Mucosa of descending colon (tissue), 3 donors: Measurements from ENCODE around the gene PRR15L. TPM values are rescaled to one million over a fixed set of nuclear protein-coding genes. Genes with fewer than 3 reads are reported as not detected.
"Not testable (repeated sequence)": the region's sequence is repeated elsewhere in the genome, so short reads cannot be mapped to it uniquely, and the experiment has no call there.

Experiments used
- ATAC-seq: fragments of 200-7000 bp; cut with Tn5 transposase; one replicate; pipeline ENCODE4 v1.9.1; 2020; ENCODE audit warnings: mild to moderate bottlenecking, moderate library complexity
- DNase-seq, 3 donors: peaks; one replicate each; pipeline ENCODE4 v3.0.0-alpha.2; 2020
- H3K36me3 ChIP-seq: fragments of 200-600 bp; one replicate; pipeline ENCODE4 v1.8.0; 2021; ENCODE audit warnings: low read depth, mild to moderate bottlenecking
- H3K4me1 ChIP-seq: fragments of 200-600 bp; one replicate; pipeline ENCODE4 v1.8.0; 2021; ENCODE audit warnings: low read depth, mild to moderate bottlenecking
- H3K4me3 ChIP-seq: fragments of 200-600 bp; one replicate; pipeline ENCODE4 v1.8.0; 2021; ENCODE audit warnings: mild to moderate bottlenecking
- H3K9me3 ChIP-seq: fragments of 200-600 bp; one replicate; pipeline ENCODE4 v1.8.0; 2021; ENCODE audit warnings: mild to moderate bottlenecking
- intact Hi-C, 2 donors: fragments of 100-400 bp; cut with DNase I in 1 of 2; cut with micrococcal nuclease in 1 of 2; formaldehyde crosslinking; loops; one replicate each; pipeline versions ENCODE4 v1.11.0 to v1.11.1; 2022; cut with DNase I, micrococcal nuclease
- total RNA-seq, 3 donors: library from RNA; stranded (reverse); fragmentation: NEBNext Ultra II Directional in 2 of 3; extraction: Animal tissue kit (Norgen Biotek cat#: 25700) in 2 of 3; gene quantifications; one replicate each; pipeline versions ENCODE4 v1.2.1 to v1.2.4, GENCODE V29; 2021 to 2023
- TF ChIP-seq, protein P1 (sequence below): fragments of 200-600 bp; IDR thresholded peaks from one replicate; pipeline ENCODE4 v1.8.0; 2022; ENCODE audit warnings: antibody characterized with exemption, mild to moderate bottlenecking
- donor health status: DM: no; HTN: no; CAD: no; lungs with moderate emphysema.
- donor health status: DM: no; HTN: no; CAD: no.
- donor health status: DM: no; HTN: yes; CAD: no.

The PRR15L gene
- total RNA-seq, 3 donors from 2014 or later = 101 to 347 (median 243) TPM

DNA sequence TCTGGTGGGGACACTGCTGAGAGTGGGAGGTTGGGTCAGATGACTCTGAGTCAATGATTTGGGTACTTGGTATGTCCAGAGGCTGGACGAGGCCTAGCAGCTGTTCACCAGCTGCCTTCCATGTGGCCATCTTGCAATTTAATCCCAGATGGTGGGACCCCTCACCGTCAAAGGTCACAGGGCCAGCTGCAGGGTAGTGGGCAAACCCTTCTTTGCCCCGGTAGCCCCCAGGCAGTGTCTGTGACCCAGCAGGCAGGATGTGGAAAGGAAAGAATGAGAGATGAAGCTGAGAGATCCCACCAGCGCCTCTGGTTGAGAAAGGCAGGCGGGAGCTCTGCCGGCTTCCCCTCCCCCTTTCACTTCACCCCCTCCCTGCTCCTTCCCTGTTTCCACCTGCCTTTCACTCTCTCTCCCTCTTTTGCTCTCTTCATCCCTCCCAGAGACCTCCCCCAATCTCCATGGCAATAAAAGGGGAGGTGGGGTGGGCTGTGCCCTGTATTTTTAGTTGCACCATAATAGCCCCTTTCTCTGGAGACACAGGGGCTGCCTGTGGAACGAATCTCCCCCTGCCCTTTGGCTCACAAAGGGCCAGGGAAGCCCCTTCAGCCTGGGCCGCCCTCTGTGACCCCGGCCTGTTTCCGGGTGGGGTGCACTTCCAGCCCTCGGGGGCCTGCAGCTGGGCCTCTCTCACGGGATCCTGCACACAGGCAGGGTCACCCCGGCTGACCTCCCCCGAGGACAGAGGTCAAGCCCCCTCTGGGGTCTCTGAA, 33.5 kb upstream of the PRR15L start:
- no peak overlapping the region for H3K4me3 ChIP-seq
- intact Hi-C loops = no loop called here
- no peaks in the 10 kb centered on the region for H3K9me3 ChIP-seq
- DNase-seq (no peak), ATAC-seq (no peak)
- H3K36me3 ChIP-seq = no peaks in the 10 kb centered on the region
- TF ChIP-seq, protein P1, sequence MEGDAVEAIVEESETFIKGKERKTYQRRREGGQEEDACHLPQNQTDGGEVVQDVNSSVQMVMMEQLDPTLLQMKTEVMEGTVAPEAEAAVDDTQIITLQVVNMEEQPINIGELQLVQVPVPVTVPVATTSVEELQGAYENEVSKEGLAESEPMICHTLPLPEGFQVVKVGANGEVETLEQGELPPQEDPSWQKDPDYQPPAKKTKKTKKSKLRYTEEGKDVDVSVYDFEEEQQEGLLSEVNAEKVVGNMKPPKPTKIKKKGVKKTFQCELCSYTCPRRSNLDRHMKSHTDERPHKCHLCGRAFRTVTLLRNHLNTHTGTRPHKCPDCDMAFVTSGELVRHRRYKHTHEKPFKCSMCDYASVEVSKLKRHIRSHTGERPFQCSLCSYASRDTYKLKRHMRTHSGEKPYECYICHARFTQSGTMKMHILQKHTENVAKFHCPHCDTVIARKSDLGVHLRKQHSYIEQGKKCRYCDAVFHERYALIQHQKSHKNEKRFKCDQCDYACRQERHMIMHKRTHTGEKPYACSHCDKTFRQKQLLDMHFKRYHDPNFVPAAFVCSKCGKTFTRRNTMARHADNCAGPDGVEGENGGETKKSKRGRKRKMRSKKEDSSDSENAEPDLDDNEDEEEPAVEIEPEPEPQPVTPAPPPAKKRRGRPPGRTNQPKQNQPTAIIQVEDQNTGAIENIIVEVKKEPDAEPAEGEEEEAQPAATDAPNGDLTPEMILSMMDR = no peak
- H3K4me1 ChIP-seq = no peaks in the 10 kb centered on the region

DNA sequence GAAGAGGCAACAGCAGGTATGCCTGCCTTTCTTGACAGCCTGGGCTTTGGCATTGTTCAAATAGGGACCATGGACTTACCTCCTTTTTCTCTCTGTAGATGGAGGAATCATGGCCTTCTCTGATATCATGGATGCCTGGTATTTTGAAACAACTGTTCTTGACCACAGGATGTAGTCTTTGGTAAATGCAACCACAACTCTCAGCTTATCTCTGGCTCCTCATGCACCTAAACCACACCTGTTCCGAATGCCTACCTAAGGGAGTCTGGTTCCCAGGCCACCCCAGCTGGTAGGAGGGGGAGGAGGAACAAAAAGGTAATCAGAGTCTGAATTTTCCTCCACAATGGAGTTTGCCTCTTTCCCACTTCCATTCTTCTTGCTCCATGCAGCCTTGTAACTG, 32.0 kb upstream of the PRR15L start:
- Histone ChIP-seq H3K4me3 (no peak overlapping the region), H3K36me3 (no peaks in the 10 kb centered on the region), H3K4me1 (no peaks in the 10 kb centered on the region), H3K9me3 (no peaks in the 10 kb centered on the region)
- ATAC-seq (no peak), DNase-seq (no peak)
- TF ChIP-seq, protein P1 = no peak
- intact Hi-C loops = no loop called here

DNA sequence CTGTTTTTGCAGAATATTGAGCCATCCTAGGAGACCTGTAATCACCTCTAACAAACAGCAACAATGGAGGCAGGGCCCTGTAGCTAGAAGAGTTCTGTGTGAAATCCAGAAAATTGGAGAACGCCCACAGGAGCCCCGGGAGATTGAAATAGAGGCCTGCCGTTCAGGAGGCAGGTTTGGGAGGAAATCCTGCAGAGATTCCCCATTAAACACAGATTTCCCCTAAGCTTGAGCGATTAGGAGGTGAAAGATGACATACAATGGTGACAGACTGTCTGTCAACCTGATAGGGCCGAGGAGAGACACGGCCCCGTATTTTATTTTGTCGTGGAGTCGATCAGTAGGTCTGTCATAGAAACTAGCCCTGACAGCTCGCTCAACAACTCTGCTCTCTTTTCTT, 31.5 kb upstream of the PRR15L start:
- Histone ChIP-seq H3K4me1 (no peaks in the 10 kb centered on the region), H3K36me3 (no peaks in the 10 kb centered on the region), H3K4me3 (no peak overlapping the region), H3K9me3 (no peaks in the 10 kb centered on the region)
- intact Hi-C loops = no loop called here
- ATAC-seq (no peak), DNase-seq (no peak)
- TF ChIP-seq, protein P1 = no peak

- ATAC-seq, H3K4me1 ChIP-seq, H3K36me3 ChIP-seq, H3K9me3 ChIP-seq, DNase-seq, H3K4me3 ChIP-seq, intact Hi-C loops: not testable (repeated sequence)
These were observed 30.8 kb upstream of the PRR15L start for GRCh38 chr17:47988445-47988844.

DNA sequence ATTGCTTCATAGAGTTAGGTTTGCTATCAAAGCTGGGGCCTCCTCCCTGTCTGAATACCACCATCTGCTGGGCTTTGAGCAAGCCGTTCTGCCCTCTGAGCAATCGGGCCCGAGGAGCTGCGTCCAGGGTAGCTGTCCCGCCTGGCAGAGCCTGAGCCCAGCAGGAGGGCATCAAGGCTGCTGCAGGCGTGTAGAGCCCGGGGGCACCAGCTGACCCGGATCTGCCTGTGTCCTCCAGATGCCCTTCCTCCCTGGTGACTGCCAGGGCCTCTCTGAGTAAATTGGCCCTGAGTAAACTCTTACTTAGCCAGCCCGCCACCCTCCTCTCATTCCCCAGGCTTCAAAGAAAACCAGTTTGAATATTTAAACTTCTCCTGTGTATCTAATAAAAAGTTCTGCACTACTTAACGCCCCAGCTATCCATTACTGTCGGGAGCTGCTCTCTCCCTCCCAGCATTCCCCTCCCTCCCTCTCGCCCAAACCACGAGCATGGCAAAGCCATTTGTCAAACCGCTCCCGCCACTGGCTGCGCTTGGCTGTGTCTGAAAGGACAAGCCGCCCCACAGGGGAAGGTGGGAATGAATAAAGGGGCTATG, 29.7 kb upstream of the PRR15L start:
- ATAC-seq = peak; percentile 52
- intact Hi-C loops = no loop called here
- TF ChIP-seq, protein P1 = no peak
- H3K4me3 ChIP-seq = no peak overlapping the region
- no peak for DNase-seq
- no peaks in the 10 kb centered on the region for H3K36me3 ChIP-seq
- H3K4me1 ChIP-seq = no peaks in the 10 kb centered on the region
- no peaks in the 10 kb centered on the region for H3K9me3 ChIP-seq

DNA sequence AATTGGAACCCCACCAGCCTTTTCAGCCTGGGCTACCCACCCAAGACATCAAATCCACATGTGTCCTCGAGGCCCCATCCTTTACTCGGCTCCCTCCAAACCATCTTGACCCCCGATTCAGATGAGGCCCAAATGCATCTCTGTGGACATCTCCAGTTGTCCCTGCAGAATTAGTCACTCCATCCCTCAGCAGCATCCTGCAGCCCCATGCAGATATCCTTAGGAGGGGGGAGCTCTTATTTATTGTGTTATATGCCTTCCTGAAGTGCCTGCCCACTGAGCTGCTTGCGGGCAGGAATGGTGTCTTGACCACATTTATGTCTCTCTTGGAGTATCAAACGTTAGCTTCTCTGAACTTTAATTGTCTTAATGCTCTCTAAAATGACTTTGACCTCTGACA, 28.8 kb upstream of the PRR15L start:
- no peak overlapping the region for H3K4me3 ChIP-seq

More for the DNA sequence above, 28.8 kb upstream of the PRR15L start:
- DNase-seq = no peak
- no peaks in the 10 kb centered on the region for H3K36me3 ChIP-seq
- TF ChIP-seq, protein P1 = no peak
- H3K9me3 ChIP-seq = no peaks in the 10 kb centered on the region
- H3K4me1 ChIP-seq = no peaks in the 10 kb centered on the region
- intact Hi-C loops = no loop called here
- ATAC-seq = no peak
